H9 (cell line): ENCODE measurements around the gene ZNF512. TPM values are rescaled to one million over a fixed set of nuclear protein-coding genes. Genes with fewer than 3 reads are reported as not detected.
"Not testable (repeated sequence)": the region's sequence is repeated elsewhere in the genome, so short reads cannot be mapped to it uniquely, and the experiment has no call there.

Experiments
- DNase-seq: peaks from one replicate; pipeline ENCODE4 v3.0.0-alpha.2; 2017
- H2AFZ ChIP-seq: one replicate; pipeline ENCODE4 v1.6.1; 2013; ENCODE audit warnings: mild to moderate bottlenecking, low read length, control low read depth, moderate library complexity
- H2AK5ac ChIP-seq: 2 replicates; pipeline ENCODE4 v1.6.1; 2013; ENCODE audit warnings: low read length, control low read depth, mixed read lengths; ENCODE audit not compliant: insufficient read length
- H2BK120ac ChIP-seq: one replicate; pipeline ENCODE4 v1.6.1; 2013; ENCODE audit warnings: low read depth, mild to moderate bottlenecking, low read length, control low read depth, inconsistent platforms; ENCODE audit not compliant: poor library complexity, severe bottlenecking
- H2BK12ac ChIP-seq: 2 replicates; pipeline ENCODE4 v1.6.1; 2013; ENCODE audit warnings: low read length, control low read depth, mixed read lengths, low read depth; ENCODE audit not compliant: insufficient read length
- H2BK15ac ChIP-seq: 2 replicates; pipeline ENCODE4 v1.6.1; 2013; ENCODE audit warnings: low read depth, low read length, control low read depth
- H2BK20ac ChIP-seq: one replicate; pipeline ENCODE4 v1.6.1; 2013; ENCODE audit warnings: low read depth, mild to moderate bottlenecking, low read length, control low read depth, inconsistent platforms; ENCODE audit not compliant: poor library complexity, severe bottlenecking
- H2BK5ac ChIP-seq: 2 replicates; pipeline ENCODE4 v1.6.1; 2013; ENCODE audit warnings: low read length, control low read depth, mixed read lengths; ENCODE audit not compliant: insufficient read length
- H3K14ac ChIP-seq: 2 replicates; pipeline ENCODE4 v1.6.1; 2013; ENCODE audit warnings: low read length, control low read depth; ENCODE audit not compliant: insufficient read depth
- H3K18ac ChIP-seq: 2 replicates; pipeline ENCODE4 v1.6.1; 2013; ENCODE audit warnings: low read depth, mild to moderate bottlenecking, mixed read lengths, low read length, control low read depth; ENCODE audit not compliant: insufficient read length
- H3K23ac ChIP-seq: 2 replicates; pipeline ENCODE4 v1.6.1; 2013; ENCODE audit warnings: low read length, control low read depth, mixed read lengths, low read depth; ENCODE audit not compliant: insufficient read length
- H3K23me2 ChIP-seq: 2 replicates; pipeline ENCODE4 v1.6.1; 2013; ENCODE audit warnings: low read depth, mild to moderate bottlenecking, mixed read lengths, low read length, control low read depth; ENCODE audit not compliant: insufficient read length, poor library complexity, severe bottlenecking
- H3K27ac ChIP-seq: 2 replicates; pipeline ENCODE4 v1.5.1; 2013; ENCODE audit warnings: low read length, control low read depth, mixed read lengths, low read depth; ENCODE audit not compliant: insufficient read length
- H3K27me3 ChIP-seq: 2 replicates; pipeline ENCODE4 v1.6.1; 2013; ENCODE audit warnings: low read length, control low read depth, inconsistent platforms; ENCODE audit not compliant: insufficient read depth
- H3K4ac ChIP-seq: 2 replicates; pipeline ENCODE4 v1.6.1; 2013; ENCODE audit warnings: low read depth, mild to moderate bottlenecking, control low read depth, inconsistent platforms, low read length, moderate library complexity
- H3K4me1 ChIP-seq: 2 replicates; pipeline ENCODE4 v1.6.1; 2013; ENCODE audit warnings: low read length, control low read depth, inconsistent platforms; ENCODE audit not compliant: insufficient read depth
- H3K4me2 ChIP-seq: 2 replicates; pipeline ENCODE4 v1.6.1; 2013; ENCODE audit warnings: low read length, control low read depth, mixed read lengths; ENCODE audit not compliant: insufficient read length, insufficient read depth
- H3K56ac ChIP-seq: 2 replicates; pipeline ENCODE4 v1.6.1; 2013; ENCODE audit warnings: low read depth, mild to moderate bottlenecking, mixed read lengths, low read length, control low read depth; ENCODE audit not compliant: insufficient read length
- H3K79me1 ChIP-seq: 2 replicates; pipeline ENCODE4 v1.6.1; 2013; ENCODE audit warnings: low read depth, mild to moderate bottlenecking, moderate library complexity, low read length, control low read depth, inconsistent platforms; ENCODE audit not compliant: insufficient read depth, poor library complexity, severe bottlenecking
- H3K79me2 ChIP-seq: 2 replicates; pipeline ENCODE4 v1.6.1; 2013; ENCODE audit warnings: low read length, control low read depth, inconsistent platforms; ENCODE audit not compliant: insufficient read depth
- H3K9ac ChIP-seq: 2 replicates; pipeline ENCODE4 v1.6.1; 2013; ENCODE audit warnings: low read length, control low read depth, mixed read lengths; ENCODE audit not compliant: insufficient read length; ENCODE audit errors: extremely low read depth
- H3K9me3 ChIP-seq: one replicate; pipeline ENCODE4 v1.6.1; 2013; ENCODE audit warnings: low read depth, low read length, inconsistent platforms; ENCODE audit not compliant: control insufficient read depth
- H3T11ph ChIP-seq: one replicate; pipeline ENCODE4 v1.6.1; 2013; ENCODE audit warnings: mild to moderate bottlenecking, low read length, control low read depth, inconsistent platforms
- H4K20me1 ChIP-seq: one replicate; pipeline ENCODE4 v1.6.1; 2013; ENCODE audit not compliant: control insufficient read depth, insufficient read length, insufficient read depth
- H4K5ac ChIP-seq: 2 replicates; pipeline ENCODE4 v1.6.1; 2013; ENCODE audit warnings: low read depth, mild to moderate bottlenecking, mixed read lengths, low read length, control low read depth; ENCODE audit not compliant: insufficient read length
- H4K8ac ChIP-seq: replicated peaks from 2 replicates; pipeline ENCODE4 v1.6.1; 2013; ENCODE audit warnings: low read length, control low read depth, mixed read lengths, low read depth; ENCODE audit not compliant: insufficient read length
- H4K91ac ChIP-seq: 2 replicates; pipeline ENCODE4 v1.6.1; 2013; ENCODE audit warnings: low read depth, mild to moderate bottlenecking, moderate library complexity, mixed read lengths, low read length, control low read depth; ENCODE audit not compliant: insufficient read length
- H3K27ac Mint-ChIP-seq, 3 experiments: 2 replicates in 2 of 3; 3 replicates in 1 of 3; pipeline ENCODE4 v1.8.0; 2020 to 2021; ENCODE audit warnings: mixed read lengths in 3 of 3, mild to moderate bottlenecking in 1 of 3, moderate library complexity in 1 of 3
- H3K27me3 Mint-ChIP-seq: 2 replicates; pipeline ENCODE4 v1.8.0; 2021; ENCODE audit warnings: low read depth, mild to moderate bottlenecking, moderate library complexity, mixed read lengths
- H3K36me3 Mint-ChIP-seq, 3 experiments: 2 replicates in 2 of 3; 3 replicates in 1 of 3; pipeline ENCODE4 v1.8.0; 2020 to 2021; ENCODE audit warnings: low read depth in 3 of 3, mixed read lengths in 3 of 3; ENCODE audit not compliant: insufficient read depth in 1 of 3
- H3K4me1 Mint-ChIP-seq, 2 experiments: 2 replicates each; pipeline ENCODE4 v1.8.0; 2020; ENCODE audit warnings: mixed read lengths in 2 of 2
- H3K4me3 Mint-ChIP-seq, 2 experiments: 2 replicates in 1 of 2; 3 replicates in 1 of 2; pipeline ENCODE4 v1.8.0; 2020 to 2021; ENCODE audit warnings: mild to moderate bottlenecking in 2 of 2, mixed read lengths in 2 of 2, moderate library complexity in 1 of 2
- H3K9me3 Mint-ChIP-seq, 2 experiments: 2 replicates in 1 of 2; 3 replicates in 1 of 2; pipeline ENCODE4 v1.8.0; 2020; ENCODE audit warnings: mild to moderate bottlenecking in 2 of 2, mixed read lengths in 2 of 2, moderate library complexity in 1 of 2
- WGBS: extraction: QIAGEN DNeasy Blood & Tissue Kit; methylation state at CpG from one replicate; pipeline ENCODE4 v1.1.7; 2013; ENCODE audit warnings: missing lambda C conversion rate, low lambda C conversion rate, mixed read lengths; ENCODE audit not compliant: insufficient read length; ENCODE audit errors: extremely low coverage; 5-methylcytosine and 5-hydroxymethylcytosine counted together
- total RNA-seq: library from RNA; stranded (reverse); gene quantifications from 2 replicates; pipeline ENCODE4 v1.2.1, GENCODE V29; 2021
- TF ChIP-seq, protein P1 (sequence below): fragments of 200-600 bp; sonication (generic); conservative IDR thresholded peaks from 3 replicates; pipeline ENCODE4 v1.8.0; 2021; ENCODE audit warnings: antibody characterized with exemption, mild to moderate bottlenecking

ZNF512 gene
- total RNA-seq, 1 experiment from 2014 or later, result 38.2 TPM

GRCh38 chr2:27537287-27537686 lies 45.6 kb upstream of the ZNF512 start:
- H3K27me3 Mint-ChIP-seq, result peaks cover 19% of the 10 kb centered on the region
- Histone ChIP-seq H4K20me1 (no peaks in the 10 kb centered on the region), H3K9me3 (no peaks in the 10 kb centered on the region), H2AK5ac (no peak overlapping the region), H3K27me3 (no peaks in the 10 kb centered on the region), H3K18ac (no peak overlapping the region), H3K9ac (no peak overlapping the region), H3K4me1 (no peaks in the 10 kb centered on the region), H3T11ph (no peak overlapping the region), H2BK12ac (no peak overlapping the region), H3K79me2 (no peaks in the 10 kb centered on the region), H3K27ac (no peak overlapping the region), H3K4me2 (no peak overlapping the region), H3K56ac (no peak overlapping the region), H2BK20ac (no peak overlapping the region), H4K8ac (no peak overlapping the region), H3K23ac (no peak overlapping the region), H3K23me2 (no peaks in the 10 kb centered on the region), H4K91ac (no peak overlapping the region), H4K5ac (peak overlapping the region; percentile 75), H3K4ac (no peak overlapping the region), H3K79me1 (no peaks in the 10 kb centered on the region), H2AFZ (no peak overlapping the region), H2BK15ac (no peak overlapping the region), H2BK120ac (no peak overlapping the region), H2BK5ac (no peak overlapping the region), H3K14ac (no peak overlapping the region)
- H3K9me3 Mint-ChIP-seq, result peaks cover 6 to 12% of the 10 kb centered on the region in 2 experiments; a peak in 3 of 5 replicates
- H3K27ac Mint-ChIP-seq, result no peak overlapping the region; a peak in 1 of 7 replicates
- no peak overlapping the region for H3K4me3 Mint-ChIP-seq
- no peaks in the 10 kb centered on the region for H3K4me1 Mint-ChIP-seq
- WGBS, result no CpG with 5 or more reads among the region's 4 CpGs
- H3K36me3 Mint-ChIP-seq, result no peaks in the 10 kb centered on the region
- TF ChIP-seq, protein P1, sequence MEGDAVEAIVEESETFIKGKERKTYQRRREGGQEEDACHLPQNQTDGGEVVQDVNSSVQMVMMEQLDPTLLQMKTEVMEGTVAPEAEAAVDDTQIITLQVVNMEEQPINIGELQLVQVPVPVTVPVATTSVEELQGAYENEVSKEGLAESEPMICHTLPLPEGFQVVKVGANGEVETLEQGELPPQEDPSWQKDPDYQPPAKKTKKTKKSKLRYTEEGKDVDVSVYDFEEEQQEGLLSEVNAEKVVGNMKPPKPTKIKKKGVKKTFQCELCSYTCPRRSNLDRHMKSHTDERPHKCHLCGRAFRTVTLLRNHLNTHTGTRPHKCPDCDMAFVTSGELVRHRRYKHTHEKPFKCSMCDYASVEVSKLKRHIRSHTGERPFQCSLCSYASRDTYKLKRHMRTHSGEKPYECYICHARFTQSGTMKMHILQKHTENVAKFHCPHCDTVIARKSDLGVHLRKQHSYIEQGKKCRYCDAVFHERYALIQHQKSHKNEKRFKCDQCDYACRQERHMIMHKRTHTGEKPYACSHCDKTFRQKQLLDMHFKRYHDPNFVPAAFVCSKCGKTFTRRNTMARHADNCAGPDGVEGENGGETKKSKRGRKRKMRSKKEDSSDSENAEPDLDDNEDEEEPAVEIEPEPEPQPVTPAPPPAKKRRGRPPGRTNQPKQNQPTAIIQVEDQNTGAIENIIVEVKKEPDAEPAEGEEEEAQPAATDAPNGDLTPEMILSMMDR, result no peak
- no peak for DNase-seq

- not testable (repeated sequence) for H3T11ph ChIP-seq, H3K27ac Mint-ChIP-seq, H2AFZ ChIP-seq, H3K23me2 ChIP-seq, H2BK12ac ChIP-seq, H2AK5ac ChIP-seq, H4K5ac ChIP-seq, H3K9ac ChIP-seq, H3K27ac ChIP-seq, H2BK20ac ChIP-seq, H2BK15ac ChIP-seq, H3K56ac ChIP-seq, H3K4me2 ChIP-seq, H3K9me3 ChIP-seq, H4K20me1 ChIP-seq, H2BK120ac ChIP-seq, H3K23ac ChIP-seq, H4K91ac ChIP-seq, H3K4ac ChIP-seq, H3K18ac ChIP-seq, H3K79me1 ChIP-seq, H4K8ac ChIP-seq, H3K4me1 ChIP-seq, H3K79me2 ChIP-seq, H3K36me3 Mint-ChIP-seq, DNase-seq, H3K4me3 Mint-ChIP-seq, H3K27me3 ChIP-seq, H3K4me1 Mint-ChIP-seq, H2BK5ac ChIP-seq, H3K14ac ChIP-seq
- peaks cover 19% of the 10 kb centered on the region for H3K27me3 Mint-ChIP-seq
- H3K9me3 Mint-ChIP-seq, result peaks cover 6 to 12% of the 10 kb centered on the region in 2 experiments; a peak in 3 of 5 replicates
- no CpG with 5 or more reads among the region's 6 CpGs for WGBS
Observed at GRCh38 chr2:27538839-27539450, 43.9 kb upstream of the ZNF512 start.
